Fibroblast of gingiva (primary cell): Measurements from ENCODE around the gene BICRAL.
"Not testable (repeated sequence)": the region's sequence is repeated elsewhere in the genome, so short reads cannot be mapped to it uniquely, and the experiment has no call there.

Experiments used
- DNase-seq: peaks from one replicate; pipeline ENCODE4 v3.0.0-alpha.2; 2011; ENCODE audit warnings: low read depth

The BICRAL gene

DNA sequence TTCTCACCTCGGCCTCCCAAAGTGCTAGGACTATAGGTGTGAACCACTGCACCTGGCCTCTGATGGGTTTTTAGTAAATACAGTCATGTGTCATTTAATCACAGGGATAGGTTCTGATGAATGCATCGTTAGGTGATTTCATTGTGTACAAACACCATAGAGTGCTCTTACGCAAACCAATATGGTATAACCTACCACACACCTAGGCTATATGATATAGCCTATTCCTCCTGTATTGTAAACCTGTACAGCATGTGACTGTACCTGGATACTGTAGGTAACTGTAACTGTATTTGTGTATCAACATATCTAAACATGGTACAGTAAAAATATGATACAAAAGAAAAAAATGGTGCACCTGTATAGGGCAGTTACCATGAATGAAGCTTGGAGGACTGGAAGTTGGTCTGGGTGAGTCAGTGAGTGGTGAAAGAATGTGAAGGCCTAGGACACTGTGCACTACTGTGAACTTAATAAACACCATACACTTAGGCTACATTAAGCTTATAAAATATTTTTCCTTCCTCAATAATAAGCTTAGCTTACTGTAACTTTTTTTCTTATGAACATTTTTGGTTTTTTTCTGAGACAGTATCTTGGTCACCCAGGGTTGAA, 10.0 kb downstream of the BICRAL start:
- no peak for DNase-seq

- DNase-seq, result no peak
These were observed 13.8 kb downstream of the BICRAL start for GRCh38 chr6:42795651-42796050.

GRCh38 chr6:42796171-42796570, 14.3 kb downstream of the BICRAL start:
- DNase-seq, result no peak

GRCh38 chr6:42797696-42798095, 15.8 kb downstream of the BICRAL start:
- DNase-seq, result not testable (repeated sequence)

GRCh38 chr6:42805297-42805861, 23.5 kb downstream of the BICRAL start:
- no peak for DNase-seq

DNA sequence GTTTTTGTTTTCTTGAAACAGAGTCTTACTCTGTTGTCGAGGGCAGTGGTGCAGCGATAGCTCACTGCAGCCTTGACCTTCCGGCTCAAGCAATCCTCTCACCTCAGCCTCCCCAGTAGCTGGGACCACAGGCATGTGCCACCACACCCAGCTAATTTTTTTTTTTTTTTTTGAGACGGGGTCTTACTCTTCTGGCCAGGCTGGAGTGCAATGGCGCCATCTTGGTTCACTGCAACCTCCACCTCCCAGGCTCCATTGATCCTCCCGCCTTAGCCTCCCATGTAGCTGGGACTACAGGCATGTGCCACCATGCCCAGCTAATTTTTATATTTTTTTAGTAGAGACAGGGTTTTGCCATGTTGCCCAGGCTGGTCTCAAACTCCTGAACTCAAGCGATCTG, 24.5 kb downstream of the BICRAL start:
- not testable (repeated sequence) for DNase-seq

DNA sequence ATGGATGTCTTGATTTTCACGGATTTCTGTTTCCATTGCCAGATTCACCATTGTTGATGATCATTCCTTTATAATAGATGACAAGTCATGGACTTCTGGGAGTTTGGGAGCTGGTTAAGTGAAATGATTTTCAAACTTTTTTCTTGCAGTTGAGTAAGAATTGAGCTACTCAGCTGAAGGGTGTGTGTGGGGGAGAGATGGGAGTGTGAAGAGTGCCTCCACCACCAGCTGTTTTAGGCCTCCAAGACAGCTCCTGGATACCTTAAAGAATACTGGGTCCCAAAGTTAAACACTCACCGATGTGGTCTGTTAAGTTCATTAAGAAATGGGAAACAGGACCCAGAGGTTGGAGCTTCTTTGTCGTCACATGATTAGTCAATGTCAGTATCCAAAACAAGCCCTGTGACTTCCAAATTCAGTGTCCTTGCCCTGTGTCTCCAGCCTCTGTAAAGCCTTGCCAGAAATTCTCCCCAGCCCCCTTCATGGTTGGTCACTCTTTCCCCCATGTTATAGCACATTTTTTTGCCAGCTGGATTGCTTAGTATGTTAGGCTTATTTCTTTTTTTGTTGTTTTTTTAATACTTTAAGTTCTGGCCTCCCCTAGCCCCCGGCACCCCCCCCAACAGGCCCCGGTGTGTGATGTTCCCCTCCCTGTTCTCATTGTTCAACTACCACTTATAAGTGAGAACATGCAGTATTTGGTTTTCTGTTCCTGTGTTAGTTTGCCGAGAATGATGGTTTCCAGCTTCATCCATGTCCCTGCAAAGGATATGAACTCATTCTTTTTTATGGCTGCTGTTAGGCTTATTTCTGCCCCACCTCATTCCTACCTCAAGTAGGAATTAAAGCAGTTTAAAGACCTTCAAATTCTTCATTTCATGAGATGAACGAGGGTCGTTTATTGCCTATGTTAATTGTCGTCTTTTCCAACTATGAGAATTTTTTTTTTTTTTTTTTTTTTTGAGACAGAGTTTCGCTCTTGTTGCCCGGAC, 26.9 kb downstream of the BICRAL start:
- DNase-seq, result no peak

DNA sequence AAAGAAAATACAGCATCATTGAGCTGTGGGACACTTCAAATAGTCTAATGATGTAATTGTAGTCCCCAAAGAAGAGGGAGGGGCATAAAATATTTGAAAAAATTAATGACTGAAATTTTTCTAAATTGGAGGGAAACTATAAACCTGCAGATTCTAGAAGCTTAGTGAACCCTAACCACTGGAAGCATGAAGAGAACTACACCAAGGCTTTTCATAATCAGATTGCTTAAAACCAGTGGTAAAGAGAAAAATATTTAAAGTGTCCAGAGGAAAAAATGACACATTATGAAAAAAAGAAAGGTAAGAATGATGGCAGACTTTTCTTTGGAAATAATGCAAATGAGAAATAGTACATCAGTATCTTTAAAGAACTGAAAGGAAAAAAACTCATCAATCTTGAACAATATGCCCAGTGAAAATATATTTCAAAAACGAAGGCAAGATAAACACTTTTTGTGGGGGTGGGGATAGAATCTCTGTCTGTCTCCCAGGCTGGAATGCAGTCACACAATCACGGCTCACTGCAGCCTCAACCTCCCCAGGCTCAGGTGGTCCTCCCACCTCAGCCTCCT, 31.3 kb downstream of the BICRAL start:
- no peak for DNase-seq

GRCh38 chr6:42813906-42814444, 32.1 kb downstream of the BICRAL start:
- no peak for DNase-seq

DNA sequence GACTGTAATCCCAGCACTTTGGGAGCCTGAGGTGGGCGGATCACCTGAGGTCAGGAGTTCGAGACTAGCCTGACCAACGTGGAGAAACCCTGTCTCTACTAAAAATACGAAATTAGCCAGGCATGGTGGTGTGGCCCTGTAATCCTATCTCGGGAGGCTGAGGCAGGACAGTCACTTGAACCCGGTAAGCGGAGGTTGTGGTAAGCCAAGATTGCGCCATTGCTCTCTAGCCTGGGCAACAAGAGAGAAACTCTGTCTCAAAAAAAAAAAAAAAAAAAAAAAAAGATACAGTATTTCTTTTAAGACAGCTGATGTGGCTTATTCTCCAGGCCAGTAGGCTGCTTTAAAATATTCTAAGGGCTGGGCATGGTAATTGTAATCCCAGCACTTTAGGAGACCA, 33.9 kb downstream of the BICRAL start:
- DNase-seq, result not testable (repeated sequence)

GRCh38 chr6:42817907-42818306, 36.1 kb downstream of the BICRAL start:
- peak; percentile 18 for DNase-seq

DNA sequence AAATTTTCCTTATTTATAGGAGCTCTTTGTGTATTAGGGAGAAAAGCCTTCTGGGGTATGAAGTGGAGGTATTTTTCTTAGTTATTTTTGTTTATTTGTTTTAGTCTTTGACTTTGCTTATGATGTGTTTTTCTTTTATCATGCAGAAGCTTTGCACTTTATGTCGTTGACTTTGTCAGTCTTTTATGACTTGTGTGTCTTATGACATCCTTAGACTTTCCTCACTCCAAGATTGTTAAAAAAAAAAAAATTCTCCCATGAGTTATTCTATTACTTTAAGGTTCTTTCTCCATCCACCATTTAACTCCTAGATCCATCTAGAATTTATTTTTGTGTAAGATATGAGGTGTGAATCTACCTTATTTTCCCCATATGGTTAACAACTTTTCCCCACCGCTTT, 36.6 kb downstream of the BICRAL start:
- no peak for DNase-seq

- DNase-seq, result no peak
These were observed 37.0 kb downstream of the BICRAL start for GRCh38 chr6:42818878-42819277.

DNA sequence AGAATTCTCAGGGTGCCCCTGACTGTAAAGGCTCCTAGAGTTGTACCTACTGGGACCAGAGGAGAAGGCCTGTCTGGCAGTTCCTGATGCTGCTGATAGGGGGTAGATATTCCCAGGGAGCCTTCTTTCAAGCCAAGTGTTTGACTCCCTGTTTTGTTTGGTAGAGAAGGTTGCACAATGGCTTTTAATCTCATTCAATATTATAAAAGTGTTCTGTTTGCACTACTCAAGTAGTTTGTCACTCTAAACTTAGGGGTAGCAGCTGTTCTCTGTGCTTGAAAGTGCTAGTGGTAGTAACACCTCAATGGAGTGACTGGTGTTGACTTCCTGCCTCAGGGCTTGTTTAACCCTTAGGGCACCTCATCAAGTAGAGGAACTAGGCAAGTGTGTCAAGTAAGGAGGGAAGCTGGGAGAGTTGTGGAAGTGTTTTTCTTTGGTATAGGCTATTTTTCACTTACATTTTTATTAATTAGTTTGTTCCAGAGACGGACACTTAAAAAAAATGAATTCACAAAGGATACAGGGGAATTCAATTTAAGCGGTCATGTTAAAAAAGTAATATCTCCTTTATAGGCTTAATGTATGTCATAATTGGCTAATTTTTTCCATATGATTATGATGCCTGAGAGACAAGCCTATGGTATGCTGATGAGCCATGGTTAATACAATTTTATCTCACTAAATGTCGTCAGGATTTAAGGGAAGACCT, 38.1 kb downstream of the BICRAL start:
- peak; percentile 23 for DNase-seq

GRCh38 chr6:42820512-42821340, 38.9 kb downstream of the BICRAL start:
- peak; percentile 59 for DNase-seq

- DNase-seq, result no peak
These were observed 39.5 kb downstream of the BICRAL start for GRCh38 chr6:42821341-42821668.

DNA sequence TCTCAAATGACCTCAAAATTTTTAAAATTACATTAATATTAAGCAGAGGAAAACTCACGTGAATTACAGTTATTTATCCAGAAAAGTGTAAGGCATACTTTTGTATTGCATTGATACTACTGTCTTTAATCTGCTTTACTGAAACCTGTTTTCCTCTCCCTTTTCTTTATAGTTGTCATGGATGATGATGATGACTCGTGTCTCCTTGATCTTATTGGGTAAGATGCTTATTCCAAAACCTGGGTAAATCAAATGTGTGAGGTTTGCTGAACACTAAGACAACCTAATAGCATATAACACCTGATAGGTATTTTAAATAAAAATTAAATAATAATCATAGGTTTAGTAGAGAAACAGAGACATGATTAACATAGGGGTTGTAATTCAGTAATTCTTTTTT, 40.0 kb downstream of the BICRAL start:
- no peak for DNase-seq

DNA sequence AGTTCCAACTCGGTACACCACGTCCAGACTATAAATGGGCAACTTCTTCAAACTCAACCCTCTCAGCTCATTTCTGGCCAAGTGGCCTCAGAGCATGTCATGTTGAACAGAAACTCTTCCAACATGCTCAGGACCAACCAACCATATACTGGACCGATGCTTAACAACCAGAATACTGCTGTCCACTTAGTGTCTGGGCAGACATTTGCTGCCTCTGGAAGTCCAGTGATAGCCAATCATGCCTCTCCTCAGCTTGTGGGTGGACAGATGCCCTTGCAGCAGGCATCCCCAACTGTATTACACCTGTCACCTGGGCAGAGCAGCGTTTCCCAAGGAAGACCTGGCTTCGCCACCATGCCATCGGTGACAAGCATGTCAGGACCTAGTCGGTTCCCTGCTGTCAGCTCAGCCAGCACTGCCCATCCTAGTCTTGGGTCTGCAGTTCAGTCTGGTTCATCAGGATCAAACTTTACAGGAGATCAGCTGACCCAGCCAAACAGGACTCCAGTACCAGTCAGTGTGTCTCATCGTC, 47.8 kb downstream of the BICRAL start:
- no peak for DNase-seq

- no peak for DNase-seq
These were observed 49.4 kb downstream of the BICRAL start for GRCh38 chr6:42831237-42831636.

DNA sequence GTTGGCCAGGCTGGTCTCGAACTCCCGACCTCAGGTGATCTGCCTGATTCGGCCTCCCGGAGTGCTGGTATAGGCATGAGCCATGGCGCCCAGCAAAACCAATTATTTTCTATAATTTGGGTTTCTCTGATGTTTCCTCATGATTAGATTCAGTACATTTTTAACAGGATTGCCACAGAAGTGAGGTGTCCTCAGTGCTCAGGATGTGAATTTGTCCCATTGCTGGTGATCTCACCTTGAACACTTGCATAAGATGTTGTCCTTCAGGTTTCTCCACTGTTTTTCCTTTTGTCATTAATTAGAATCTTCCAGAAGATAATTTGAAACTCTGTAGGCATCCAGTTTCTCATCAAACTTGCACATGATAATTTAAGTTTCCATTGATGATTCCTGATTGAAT, 52.2 kb downstream of the BICRAL start:
- DNase-seq, result no peak
